GM18951 (cell line): Measurements from ENCODE around the gene ARL6IP5.

Experiments
- POLR2A ChIP-seq: IDR thresholded peaks from 4 replicates; pipeline ENCODE4 v1.6.1; 2011; ENCODE audit warnings: mild to moderate bottlenecking; ENCODE audit not compliant: insufficient read length, insufficient read depth; ENCODE audit errors: extremely low read depth
- in situ Hi-C: fragments of 300-500 bp; cut with MboI; formaldehyde crosslinking; loops from one replicate; pipeline ENCODE4 v1.12.0; 2022; ENCODE audit warnings: low sequenced_read_pairs, mixed read lengths, inconsistent platforms; ENCODE audit not compliant: unreplicated experiment

ARL6IP5 gene

DNA sequence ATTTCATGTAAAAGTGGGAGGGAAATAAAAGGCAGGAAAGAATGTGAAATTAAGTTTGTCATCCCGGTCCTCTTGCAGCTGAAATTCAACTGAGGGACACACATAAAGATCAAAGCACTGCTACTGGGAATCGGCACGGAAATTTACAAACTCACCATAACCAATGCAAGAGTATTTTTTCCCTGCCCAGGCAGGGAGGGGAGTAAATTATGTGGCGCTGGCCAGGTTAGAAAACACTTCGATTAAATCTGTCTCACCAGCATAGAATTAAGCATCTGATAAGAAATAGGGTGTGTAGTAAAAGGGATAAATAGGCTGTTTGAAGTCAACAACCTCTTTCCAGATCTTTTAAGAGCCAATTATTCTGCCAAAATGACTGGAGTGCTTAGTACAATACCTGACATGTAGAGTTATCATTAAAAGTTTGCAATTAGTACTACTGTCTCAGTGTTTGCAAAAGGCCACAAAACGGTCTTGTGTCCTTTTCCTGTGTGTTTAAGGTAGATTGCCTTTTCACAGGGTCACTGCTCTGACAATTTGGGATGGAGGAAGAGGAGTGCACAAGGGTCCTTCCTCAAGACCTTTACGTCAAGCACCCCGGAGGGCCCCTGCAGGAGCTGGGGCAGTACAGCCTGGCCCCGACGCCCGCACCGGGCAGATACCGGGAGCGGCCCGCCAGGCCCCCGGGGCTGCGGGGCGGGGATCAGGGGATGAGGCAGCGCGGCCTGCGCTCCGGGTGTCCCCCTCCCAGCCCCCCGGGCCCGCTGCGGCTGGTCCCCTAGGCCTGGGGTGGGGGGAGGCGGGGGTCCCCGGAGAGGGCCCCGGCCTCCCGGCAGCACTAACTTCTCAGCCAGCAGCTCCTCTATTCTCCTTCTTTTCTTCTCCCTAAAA lies 5.2 kb upstream of the ARL6IP5 start:
- in situ Hi-C loops: no loop called here
- no peak for TF ChIP-seq POLR2A

DNA sequence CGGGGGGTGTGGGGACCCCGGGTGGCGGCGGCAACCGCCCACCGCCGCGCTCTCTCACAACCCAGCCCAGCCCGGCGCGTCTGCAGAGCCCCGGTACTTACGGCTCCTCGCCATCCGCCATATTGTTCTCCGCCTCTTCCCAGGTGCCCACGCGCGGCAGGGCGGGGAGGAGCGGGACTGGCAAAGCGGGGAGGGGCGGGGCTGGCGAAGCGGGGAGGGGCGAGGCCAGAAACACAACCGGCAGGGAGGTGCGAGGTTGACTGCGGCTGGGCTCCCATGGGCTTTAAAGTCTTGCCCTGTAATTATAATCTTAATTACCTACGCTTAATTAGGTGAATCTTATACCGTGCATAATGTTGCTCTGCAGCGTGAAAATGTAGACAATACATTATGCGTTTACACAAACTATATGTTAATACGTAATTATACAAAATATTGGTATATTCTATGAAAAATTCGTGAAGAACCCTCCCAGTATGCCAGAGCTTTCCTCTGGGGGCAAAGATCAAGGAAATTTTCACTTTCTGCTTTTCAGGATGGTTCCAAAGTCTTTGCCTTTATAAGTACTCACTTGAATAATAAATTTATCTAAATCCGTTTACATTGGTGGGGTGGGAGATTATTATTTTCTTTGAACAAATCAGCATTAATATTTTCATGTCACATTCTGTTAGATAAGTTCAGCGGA lies 4.4 kb upstream of the ARL6IP5 start, which contains the start of gene UBA3:
Gene UBA3 (minus strand): TSS at position 133 of the 688 bp plus-strand sequence. CDS start 12 bp downstream, at position 121.
- in situ Hi-C loops: no loop called here
- peak; percentile 86 for TF ChIP-seq POLR2A

DNA sequence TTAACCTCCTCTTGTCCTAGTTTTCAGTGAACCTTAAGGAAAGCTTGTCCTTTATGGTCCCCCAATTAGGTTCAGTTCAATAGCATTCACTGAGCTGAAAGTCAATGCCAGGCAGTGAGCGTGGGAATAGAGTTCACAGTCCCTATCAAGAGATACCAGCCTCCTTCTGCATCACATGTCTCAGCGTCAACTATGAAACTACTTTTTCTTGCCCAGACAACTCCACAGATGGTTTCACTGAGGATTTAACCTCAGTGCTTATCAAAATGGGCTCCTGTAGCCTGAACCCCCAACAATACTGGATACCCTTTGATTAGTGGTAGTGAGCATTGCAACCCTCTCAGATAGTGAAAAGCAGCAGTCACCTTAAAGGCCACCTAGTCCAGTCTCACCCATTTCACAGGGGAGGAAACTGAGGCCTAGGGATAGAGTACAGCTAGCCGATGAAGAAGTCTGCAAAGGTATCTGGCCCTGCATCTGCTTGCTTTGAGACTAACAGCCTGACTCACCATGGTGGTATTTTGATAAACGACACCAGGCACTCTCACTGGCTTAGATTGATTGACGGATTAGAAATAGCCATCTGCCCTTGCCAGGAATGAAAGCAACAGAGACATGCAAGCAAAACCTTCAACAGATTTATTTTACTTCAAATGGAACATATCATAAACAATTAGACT lies 3.0 kb upstream of the ARL6IP5 start:
- no peak for TF ChIP-seq POLR2A
- in situ Hi-C loops: no loop called here

DNA sequence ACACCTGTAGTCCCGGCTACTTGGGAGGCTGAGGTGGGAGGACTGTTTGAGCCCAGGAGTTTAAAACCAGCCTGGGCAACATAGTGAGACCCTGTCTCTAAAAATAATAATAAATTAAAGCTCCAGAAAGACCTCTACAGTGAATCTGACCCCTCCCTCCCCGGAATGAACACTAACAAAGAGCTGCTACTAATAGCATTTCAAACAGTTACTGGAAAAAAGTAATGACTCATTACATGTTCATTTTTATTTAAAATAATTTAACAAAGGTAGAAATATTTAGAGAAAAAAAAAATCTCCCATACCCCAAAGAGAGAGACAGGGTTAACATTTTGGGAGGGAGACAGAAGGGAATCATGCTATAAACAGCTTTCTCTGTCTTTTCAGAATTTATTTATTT lies 2.4 kb upstream of the ARL6IP5 start:
- in situ Hi-C loops: no loop called here
- no peak for TF ChIP-seq POLR2A

DNA sequence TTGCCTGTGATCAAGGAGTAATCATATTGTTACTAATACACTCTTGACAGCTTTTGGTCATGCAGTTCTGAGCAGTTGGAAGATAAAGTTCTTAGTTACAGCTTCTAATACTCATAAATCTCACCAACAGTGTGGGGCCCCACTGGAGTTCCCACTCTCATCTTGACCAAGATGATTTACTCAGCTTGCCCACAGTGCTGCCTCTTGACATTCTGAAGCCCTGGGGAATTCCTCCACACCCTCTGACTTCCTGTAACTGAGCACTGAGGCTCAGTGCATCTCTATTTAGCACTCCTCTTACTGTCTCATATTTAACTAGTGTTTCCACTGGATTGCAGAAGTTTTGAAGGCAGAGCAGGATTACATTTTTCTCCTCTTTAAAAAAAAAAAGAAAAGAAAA lies 1.9 kb upstream of the ARL6IP5 start:
- in situ Hi-C loops: no loop called here
- peak; percentile 39 for TF ChIP-seq POLR2A

DNA sequence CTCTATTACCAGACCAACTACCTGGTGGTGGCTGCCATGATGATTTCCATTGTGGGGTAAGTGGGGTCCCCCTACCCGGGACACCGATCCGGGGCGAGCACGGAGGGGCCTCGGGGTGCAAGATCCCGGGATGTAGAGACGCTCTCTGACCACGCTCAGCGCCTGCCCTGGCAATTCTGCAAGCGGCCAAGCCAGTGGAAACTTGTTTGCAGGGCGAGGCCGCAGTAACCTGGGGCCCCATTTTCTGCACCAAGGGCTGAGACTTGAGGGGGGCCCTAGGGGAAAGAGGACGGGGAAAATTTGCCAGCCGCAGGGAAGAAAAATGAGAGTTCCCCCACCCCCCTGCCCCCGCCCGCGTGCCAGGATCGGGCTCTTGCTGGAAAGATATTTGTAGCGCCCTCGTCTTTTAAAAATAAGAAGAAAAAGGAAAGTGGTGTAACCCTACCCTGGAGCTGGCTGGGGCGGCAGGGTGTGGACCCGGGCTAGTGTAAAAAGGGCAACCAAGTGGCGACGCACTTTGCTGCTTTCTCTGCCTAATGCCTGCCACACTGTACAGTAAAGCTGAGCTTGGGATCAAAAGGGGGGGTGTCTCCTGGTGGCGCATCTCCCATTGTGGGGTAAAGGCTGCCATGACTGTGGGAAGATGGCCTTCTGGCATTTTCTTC lies 563 bp downstream of the ARL6IP5 start:
- no peak for TF ChIP-seq POLR2A
- in situ Hi-C loops: no loop called here

DNA sequence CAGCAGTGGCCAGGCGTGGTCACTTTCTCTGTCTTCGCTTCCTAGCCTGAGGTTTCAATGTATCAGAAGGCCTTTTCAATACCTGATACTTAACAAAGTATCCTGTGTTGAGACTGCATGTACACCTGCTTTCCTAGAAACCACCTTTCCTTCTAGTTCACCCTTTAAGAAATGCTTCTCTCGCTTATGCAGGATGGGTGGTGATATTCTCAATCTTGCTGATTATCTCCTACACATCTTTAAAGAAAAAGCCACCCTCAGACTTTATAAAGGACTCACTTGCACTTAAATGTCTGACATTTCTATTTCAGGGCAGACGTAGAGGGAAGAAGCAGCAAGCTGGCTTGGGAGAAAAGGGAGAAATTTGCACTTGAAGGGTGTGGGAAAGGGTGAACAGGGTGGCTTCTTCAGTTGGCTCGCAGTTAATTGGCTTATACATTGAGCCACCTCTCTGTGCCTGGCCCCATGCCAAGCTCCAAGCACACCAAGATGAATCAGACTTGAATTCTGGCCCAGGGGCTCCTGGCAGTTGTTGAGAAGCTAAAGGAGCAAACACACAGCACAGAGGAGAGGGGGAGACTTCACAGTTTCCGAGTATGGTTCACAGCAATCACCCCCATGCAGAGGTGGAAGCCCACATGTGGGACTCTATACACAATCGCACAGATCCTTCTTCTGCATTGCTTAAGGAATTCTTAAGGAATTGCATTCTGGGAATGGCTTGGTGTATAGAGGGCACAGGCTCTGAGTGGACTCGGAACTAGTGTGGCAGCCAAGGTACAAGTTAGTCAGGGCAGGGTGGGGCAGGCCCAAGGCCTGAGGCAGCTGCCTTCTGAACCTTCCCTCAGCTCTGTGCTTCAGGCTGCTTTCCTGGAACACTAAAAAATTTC lies 1.3 kb downstream of the ARL6IP5 start:
- TF ChIP-seq POLR2A: no peak
- in situ Hi-C loops: no loop called here

DNA sequence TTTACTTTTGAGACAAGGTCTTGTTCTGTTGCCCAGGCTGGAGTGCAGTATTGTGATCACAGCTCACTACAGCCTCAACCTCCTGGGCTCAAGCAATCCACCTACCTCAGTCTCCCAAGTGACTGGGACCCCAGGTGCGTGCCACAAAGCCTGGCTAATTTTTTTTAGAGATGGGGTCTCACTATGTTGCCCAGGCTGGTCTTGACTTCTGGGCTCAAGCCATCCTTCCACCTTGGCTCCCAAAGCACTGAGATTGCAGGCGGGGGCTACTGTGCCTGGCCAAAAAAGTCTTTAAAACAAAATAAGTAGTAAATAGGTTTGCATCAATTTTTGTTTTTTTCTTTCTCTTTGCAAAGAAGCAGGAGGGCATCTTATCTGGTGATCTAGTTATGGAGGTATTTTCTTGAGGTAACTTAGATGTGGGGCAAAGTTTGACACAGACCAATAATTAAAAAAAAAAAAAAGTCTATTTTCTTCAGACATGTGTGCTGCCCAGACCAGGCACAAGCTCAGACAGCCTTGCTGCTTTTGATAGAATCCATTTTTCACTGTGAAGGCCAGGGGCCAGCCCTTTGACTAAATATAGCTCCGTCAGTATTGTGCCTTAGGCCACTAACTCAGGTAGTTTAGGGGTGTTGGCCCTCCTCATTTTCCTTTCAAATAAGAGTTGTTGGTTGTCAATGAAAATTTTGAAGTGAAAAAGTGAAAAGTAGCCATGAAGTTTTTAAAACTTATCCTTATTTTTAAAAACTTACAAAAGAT lies 2.5 kb downstream of the ARL6IP5 start:
- TF ChIP-seq POLR2A: no peak
- in situ Hi-C loops: no loop called here

DNA sequence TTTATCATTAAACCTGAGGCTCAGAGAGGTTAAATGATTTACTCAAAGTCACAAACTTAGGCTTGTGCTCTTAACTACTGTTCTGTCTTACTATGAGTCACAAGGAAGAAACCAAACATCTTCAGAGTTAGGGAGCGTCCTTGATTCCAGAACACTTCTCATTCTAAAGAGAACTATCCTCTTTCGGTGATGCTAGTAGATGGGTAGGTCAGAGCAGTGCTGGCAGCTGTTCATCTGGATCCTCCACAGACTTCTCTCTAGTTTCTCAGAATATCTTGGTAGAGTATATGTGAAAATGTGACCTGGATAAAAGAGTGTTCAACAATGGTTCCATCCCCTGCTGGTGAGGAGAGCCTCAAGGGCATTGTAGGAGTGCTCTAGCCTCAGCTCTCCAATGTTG lies 3.3 kb downstream of the ARL6IP5 start:
- in situ Hi-C loops: no loop called here
- TF ChIP-seq POLR2A: no peak

DNA sequence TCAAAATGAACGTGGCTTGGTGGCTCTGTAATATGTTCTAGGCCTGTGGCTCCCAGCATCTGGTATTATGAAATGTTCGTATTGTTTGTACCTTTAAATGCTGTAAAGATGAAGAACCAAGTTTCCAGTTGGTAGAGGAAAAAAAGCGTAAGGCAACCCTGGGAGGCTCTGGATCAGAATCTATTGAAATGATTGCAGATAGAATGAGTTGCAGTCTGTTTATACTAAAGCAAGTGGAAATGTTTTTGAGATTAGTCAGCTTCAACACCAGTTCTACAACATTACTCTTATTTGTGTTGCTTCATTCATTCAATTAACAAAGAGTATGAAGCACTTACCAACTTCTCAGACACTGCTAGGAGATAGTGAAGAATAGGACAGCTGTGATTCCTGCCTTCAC lies 5.3 kb downstream of the ARL6IP5 start:
- no peak for TF ChIP-seq POLR2A
- in situ Hi-C loops: no loop called here

DNA sequence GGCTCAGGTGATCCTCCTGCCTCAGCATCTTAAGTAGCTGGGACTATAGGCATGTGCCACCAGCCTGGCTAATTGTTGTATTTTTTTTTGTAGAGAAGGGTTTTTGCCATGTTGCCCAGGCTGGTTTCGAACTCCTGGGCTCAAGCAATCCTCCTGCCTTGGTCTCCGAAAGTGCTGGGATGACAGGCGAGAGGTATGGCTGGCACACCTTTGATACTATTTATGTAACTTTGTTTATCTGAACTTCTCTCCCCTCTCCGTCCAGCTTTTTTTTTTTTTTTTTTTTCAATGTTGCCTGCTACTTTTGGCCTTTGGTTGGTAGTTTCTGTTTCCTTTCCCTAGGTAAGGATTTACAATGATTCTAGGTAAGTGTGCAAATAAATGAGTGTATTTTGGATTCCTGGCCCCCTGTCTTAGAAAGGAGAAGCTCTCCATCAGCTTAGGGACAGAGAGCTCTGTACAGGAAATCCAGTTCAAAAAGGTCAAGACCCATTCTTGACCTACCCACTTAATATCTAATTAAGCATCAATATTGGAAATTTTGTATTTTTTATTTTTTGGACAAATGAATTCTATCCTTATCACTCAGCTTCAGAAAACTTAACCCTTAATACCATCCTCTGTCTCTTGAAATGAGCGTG lies 6.8 kb downstream of the ARL6IP5 start:
- no peak for TF ChIP-seq POLR2A
- in situ Hi-C loops: no loop called here
